Measurements from ENCODE around the gene ARHGAP44. TPM values are rescaled to one million over a fixed set of nuclear protein-coding genes. Genes with fewer than 3 reads are reported as not detected.

Gene ARHGAP44
- total RNA-seq, 1 experiment from 2014 or later, result 0.40 TPM

GRCh38 chr17:12990926-12991325, 201.6 kb downstream of the ARHGAP44 start:
- TF ChIP-seq CTCF (conservative IDR thresholded peaks at IDR 0.05; ENCODE audit: low read depth, low read length) (no peak), EZH2 (IDR thresholded peaks at IDR 0.05; ENCODE audit: low read length, unreplicated experiment) (no peak), EZH2phosphoT487 (IDR thresholded peaks at IDR 0.05; ENCODE audit: borderline replicate concordance, low read length) (no peak)
- H3K9me2 ChIP-seq (replicated peaks; ENCODE audit: low read length), result no peaks in the 10 kb centered on the region
- H3K9me3 ChIP-seq (ENCODE audit: low read length), result no peaks in the 10 kb centered on the region
- ATAC-seq, result no peak
- no peak overlapping the region for H2AFZ ChIP-seq (ENCODE audit: low read length)
- H3K4me1 ChIP-seq (ENCODE audit: insufficient read depth, low read length), result no peaks in the 10 kb centered on the region
- no TSS peak for BruUV-seq (replicated peaks)
- no peaks in the 10 kb centered on the region for H3K79me2 ChIP-seq (ENCODE audit: low read length)
- H3K4me3 ChIP-seq (ENCODE audit: low read length), result no peak overlapping the region
- H3K4me2 ChIP-seq (ENCODE audit: low read length), result no peak overlapping the region
- DNase-seq, result no peak
- POLR2A ChIA-PET (ENCODE audit: unreplicated experiment), result no interaction called here
- peaks cover 42% of the 10 kb centered on the region for H3K36me3 ChIP-seq (ENCODE audit: low read depth, low read length)
- CTCF ChIA-PET, result no interaction called here
- no peaks in the 10 kb centered on the region for H3F3A ChIP-seq (ENCODE audit: low read length, unreplicated experiment)
- intact Hi-C loops (cut with micrococcal nuclease), result no loop called here
- H3K27me3 ChIP-seq (ENCODE audit: low read length), result no peaks in the 10 kb centered on the region
- H3K27ac ChIP-seq (ENCODE audit: low read length), result no peak overlapping the region
- no peaks in the 10 kb centered on the region for H4K20me1 ChIP-seq (ENCODE audit: low read length)
- no peak overlapping the region for H3K9ac ChIP-seq (ENCODE audit: low read length)

GRCh38 chr17:12992676-12993075, 203.4 kb downstream of the ARHGAP44 start:
- H3K4me1 ChIP-seq (ENCODE audit: insufficient read depth, low read length), result no peaks in the 10 kb centered on the region
- H2AFZ ChIP-seq (ENCODE audit: low read length), result no peak overlapping the region
- peaks cover 59% of the 10 kb centered on the region for H3K36me3 ChIP-seq (ENCODE audit: low read depth, low read length)
- no peaks in the 10 kb centered on the region for H3K27me3 ChIP-seq (ENCODE audit: low read length)
- intact Hi-C loops (cut with micrococcal nuclease), result no loop called here
- H3K4me3 ChIP-seq (ENCODE audit: low read length), result no peak overlapping the region
- H4K20me1 ChIP-seq (ENCODE audit: low read length), result no peaks in the 10 kb centered on the region
- no peaks in the 10 kb centered on the region for H3K9me3 ChIP-seq (ENCODE audit: low read length)
- H3K9ac ChIP-seq (ENCODE audit: low read length), result no peak overlapping the region
- CTCF ChIA-PET, result no interaction called here
- H3K9me2 ChIP-seq (replicated peaks; ENCODE audit: low read length), result no peaks in the 10 kb centered on the region
- H3K4me2 ChIP-seq (ENCODE audit: low read length), result no peak overlapping the region
- no peaks in the 10 kb centered on the region for H3K79me2 ChIP-seq (ENCODE audit: low read length)
- POLR2A ChIA-PET (ENCODE audit: unreplicated experiment), result no interaction called here
- H3K27ac ChIP-seq (ENCODE audit: low read length), result no peak overlapping the region
- ATAC-seq, result no peak
- TF ChIP-seq EZH2phosphoT487 (IDR thresholded peaks at IDR 0.05; ENCODE audit: borderline replicate concordance, low read length), result no peak
- TF ChIP-seq EZH2 (IDR thresholded peaks at IDR 0.05; ENCODE audit: low read length, unreplicated experiment), result no peak
- no peak for TF ChIP-seq CTCF (conservative IDR thresholded peaks at IDR 0.05; ENCODE audit: low read depth, low read length)
- DNase-seq, result no peak
- no TSS peak for BruUV-seq (replicated peaks)
- no peaks in the 10 kb centered on the region for H3F3A ChIP-seq (ENCODE audit: low read length, unreplicated experiment)

GRCh38 chr17:12993631-12994030, 204.3 kb downstream of the ARHGAP44 start:
- Histone ChIP-seq H4K20me1 (ENCODE audit: low read length) (no peaks in the 10 kb centered on the region), H3K9ac (ENCODE audit: low read length) (no peak overlapping the region), H3K27ac (ENCODE audit: low read length) (no peak overlapping the region), H3K79me2 (ENCODE audit: low read length) (no peaks in the 10 kb centered on the region), H3K4me1 (ENCODE audit: insufficient read depth, low read length) (no peaks in the 10 kb centered on the region), H3K27me3 (ENCODE audit: low read length) (no peaks in the 10 kb centered on the region), H3K4me2 (ENCODE audit: low read length) (no peak overlapping the region), H2AFZ (ENCODE audit: low read length) (no peak overlapping the region), H3K4me3 (ENCODE audit: low read length) (no peak overlapping the region), H3K36me3 (ENCODE audit: low read depth, low read length) (peaks cover 69% of the 10 kb centered on the region), H3K9me3 (ENCODE audit: low read length) (no peaks in the 10 kb centered on the region), H3F3A (ENCODE audit: low read length, unreplicated experiment) (no peaks in the 10 kb centered on the region), H3K9me2 (replicated peaks; ENCODE audit: low read length) (no peaks in the 10 kb centered on the region)
- intact Hi-C loops (cut with micrococcal nuclease), result no loop called here
- DNase-seq, result no peak
- TF ChIP-seq EZH2phosphoT487 (IDR thresholded peaks at IDR 0.05; ENCODE audit: borderline replicate concordance, low read length) (no peak), CTCF (conservative IDR thresholded peaks at IDR 0.05; ENCODE audit: low read depth, low read length) (no peak), EZH2 (IDR thresholded peaks at IDR 0.05; ENCODE audit: low read length, unreplicated experiment) (no peak)
- no peak for ATAC-seq
- no TSS peak for BruUV-seq (replicated peaks)
- ChIA-PET CTCF (no interaction called here), POLR2A (ENCODE audit: unreplicated experiment) (no interaction called here)
